GM19452 (cell line): ENCODE results near the gene RNF166.

ENCODE experiments used
- ATAC-seq: cut with Tn5 transposase; IDR thresholded peaks from one replicate; pipeline ENCODE4 v1.9.1; 2021; ENCODE audit not compliant: unreplicated experiment

RNF166 gene

GRCh38 chr16:88739139-88739976, 33.1 kb upstream of the RNF166 start:
- no peak for ATAC-seq

- ATAC-seq: no peak
These were observed 32.2 kb upstream of the RNF166 start for GRCh38 chr16:88738151-88739084.

GRCh38 chr16:88737298-88738150, 31.3 kb upstream of the RNF166 start:
- no peak for ATAC-seq

- no peak for ATAC-seq
These were observed 30.3 kb upstream of the RNF166 start for GRCh38 chr16:88736496-88736895.

- no peak for ATAC-seq
These were observed 29.9 kb upstream of the RNF166 start for GRCh38 chr16:88736088-88736487.

GRCh38 chr16:88735616-88736015, 29.4 kb upstream of the RNF166 start:
- no peak for ATAC-seq

GRCh38 chr16:88735121-88735520, 28.9 kb upstream of the RNF166 start:
- ATAC-seq: no peak

GRCh38 chr16:88734361-88734728, 28.1 kb upstream of the RNF166 start:
- no peak for ATAC-seq

- ATAC-seq: no peak
These were observed 27.6 kb upstream of the RNF166 start for GRCh38 chr16:88733630-88734360.

GRCh38 chr16:88732961-88733294, 26.7 kb upstream of the RNF166 start:
- no peak for ATAC-seq

- no peak for ATAC-seq
These were observed 26.2 kb upstream of the RNF166 start for GRCh38 chr16:88732172-88732960.

GRCh38 chr16:88731699-88732098, 25.5 kb upstream of the RNF166 start:
- ATAC-seq: no peak

- no peak for ATAC-seq
These were observed 24.7 kb upstream of the RNF166 start for GRCh38 chr16:88730632-88731607.

GRCh38 chr16:88727871-88728270, 21.7 kb upstream of the RNF166 start:
- ATAC-seq: no peak

GRCh38 chr16:88726981-88727380, 20.8 kb upstream of the RNF166 start:
- ATAC-seq: no peak

- ATAC-seq: no peak
These were observed 20.2 kb upstream of the RNF166 start for GRCh38 chr16:88726408-88726749.

GRCh38 chr16:88725609-88726407, 19.6 kb upstream of the RNF166 start:
- no peak for ATAC-seq
